GM21367 (cell line): ENCODE data around the gene RPS19BP1.
"Not testable (repeated sequence)": the region's sequence is repeated elsewhere in the genome, so short reads cannot be mapped to it uniquely, and the experiment has no call there.

ENCODE experiments used
- ATAC-seq: cut with Tn5 transposase; IDR thresholded peaks from one replicate; pipeline ENCODE4 v1.9.1; 2021; ENCODE audit not compliant: unreplicated experiment

The RPS19BP1 gene

GRCh38 chr22:39528681-39529486 is 3.7 kb downstream of the RPS19BP1 start:
- ATAC-seq, result no peak

- ATAC-seq, result no peak
Observed at GRCh38 chr22:39528080-39528661, 4.4 kb downstream of the RPS19BP1 start.

GRCh38 chr22:39527481-39527961 is 5.0 kb downstream of the RPS19BP1 start:
- ATAC-seq, result no peak

- ATAC-seq, result no peak
Observed at GRCh38 chr22:39526736-39527171, 5.8 kb downstream of the RPS19BP1 start.

GRCh38 chr22:39525658-39525975 is 6.9 kb downstream of the RPS19BP1 start:
- ATAC-seq, result no peak

- ATAC-seq, result no peak
Observed at GRCh38 chr22:39524753-39525657, 7.5 kb downstream of the RPS19BP1 start.

- ATAC-seq, result no peak
Observed at GRCh38 chr22:39524089-39524752, 8.3 kb downstream of the RPS19BP1 start.

- no peak for ATAC-seq
Observed at GRCh38 chr22:39522567-39523300, 9.8 kb downstream of the RPS19BP1 start.

- ATAC-seq, result not testable (repeated sequence)
Observed at GRCh38 chr22:39522091-39522490, 10.5 kb downstream of the RPS19BP1 start.

GRCh38 chr22:39521106-39521885 is 11.3 kb downstream of the RPS19BP1 start:
- ATAC-seq, result peak; percentile 7

GRCh38 chr22:39520226-39521105 is 12.1 kb downstream of the RPS19BP1 start, which contains the start of gene ATF4:
ATF4 (plus strand) TSS chr22:39520562; CDS start chr22:39521446, 884 bp downstream.
- ATAC-seq, result peak; percentile 36

GRCh38 chr22:39519681-39520225 is 12.8 kb downstream of the RPS19BP1 start:
- ATAC-seq, result peak; percentile 60

GRCh38 chr22:39518996-39519680 is 13.4 kb downstream of the RPS19BP1 start:
- ATAC-seq, result no peak

GRCh38 chr22:39518144-39518786 is 14.3 kb downstream of the RPS19BP1 start:
- ATAC-seq, result no peak

GRCh38 chr22:39517470-39517869 is 15.1 kb downstream of the RPS19BP1 start:
- ATAC-seq, result no peak

GRCh38 chr22:39515266-39516050 is 17.1 kb downstream of the RPS19BP1 start:
- ATAC-seq, result no peak
